ENCODE results near the gene SCYGR7.
A peak's percentile ranks its signal among the peaks of the same experiment; 100 is the strongest.
"Not testable (repeated sequence)": the region's sequence is repeated elsewhere in the genome, so short reads cannot be mapped to it uniquely, and the experiment has no call there.

Gene SCYGR7

GRCh38 chr2:227728035-227728434 lies at the start of gene SCYGR7:
Gene SCYGR7 (plus strand): TSS chr2:227728335. CDS start chr2:227728335, 0 bp downstream.
- DNase-seq (ENCODE audit: low read depth): no peak

- no peak for DNase-seq (ENCODE audit: low read depth)
Measured at GRCh38 chr2:227684258-227684657, 43.9 kb upstream of the SCYGR7 start.

- no peak for DNase-seq (ENCODE audit: low read depth)
Measured at GRCh38 chr2:227687189-227687588, 40.9 kb upstream of the SCYGR7 start.

GRCh38 chr2:227696990-227697679 lies 31.0 kb upstream of the SCYGR7 start:
- no peak for DNase-seq (ENCODE audit: low read depth)

GRCh38 chr2:227701556-227701955 lies 26.6 kb upstream of the SCYGR7 start:
- DNase-seq (ENCODE audit: low read depth): no peak

GRCh38 chr2:227703280-227703732 lies 24.8 kb upstream of the SCYGR7 start:
- peak; percentile 56 for DNase-seq (ENCODE audit: low read depth)

- DNase-seq (ENCODE audit: low read depth): peak; percentile 51
Measured at GRCh38 chr2:227703961-227704360, 24.2 kb upstream of the SCYGR7 start.

GRCh38 chr2:227706859-227707258 lies 21.3 kb upstream of the SCYGR7 start:
- DNase-seq (ENCODE audit: low read depth): no peak

- DNase-seq (ENCODE audit: low read depth): no peak
Measured at GRCh38 chr2:227707390-227707789, 20.7 kb upstream of the SCYGR7 start.

GRCh38 chr2:227710986-227711385 lies 17.1 kb upstream of the SCYGR7 start:
- DNase-seq (ENCODE audit: low read depth): no peak

- DNase-seq (ENCODE audit: low read depth): peak; percentile 39
Measured at GRCh38 chr2:227713291-227713690, 14.8 kb upstream of the SCYGR7 start.

- no peak for DNase-seq (ENCODE audit: low read depth)
Measured at GRCh38 chr2:227716501-227716900, 11.6 kb upstream of the SCYGR7 start.

GRCh38 chr2:227717687-227718567 lies 10.2 kb upstream of the SCYGR7 start, which contains the start of gene SLC19A3:
Gene SLC19A3 (minus strand): TSS chr2:227718028. CDS start chr2:227702318, 15,710 bp downstream.
- peak; percentile 91 for DNase-seq (ENCODE audit: low read depth)

GRCh38 chr2:227719641-227720040 lies 8.5 kb upstream of the SCYGR7 start:
- peak; percentile 27 for DNase-seq (ENCODE audit: low read depth)

GRCh38 chr2:227720680-227721079 lies 7.5 kb upstream of the SCYGR7 start:
- peak; percentile 27 for DNase-seq (ENCODE audit: low read depth)

- not testable (repeated sequence) for DNase-seq (ENCODE audit: low read depth)
Measured at GRCh38 chr2:227722821-227723220, 5.3 kb upstream of the SCYGR7 start.

- no peak for DNase-seq (ENCODE audit: low read depth)
Measured at GRCh38 chr2:227724394-227725039, 3.6 kb upstream of the SCYGR7 start, which contains the start of gene SCYGR6. Gene SCYGR6 (minus strand): TSS chr2:227724757. CDS start chr2:227724757, 0 bp downstream.

- DNase-seq (ENCODE audit: low read depth): no peak
Measured at GRCh38 chr2:227739351-227739750, 11.2 kb downstream of the SCYGR7 start.

- DNase-seq (ENCODE audit: low read depth): not testable (repeated sequence)
Measured at GRCh38 chr2:227740705-227741104, 12.6 kb downstream of the SCYGR7 start.

- DNase-seq (ENCODE audit: low read depth): no peak
Measured at GRCh38 chr2:227745594-227745993, 17.5 kb downstream of the SCYGR7 start, which contains the start of gene SCYGR8. Gene SCYGR8 (plus strand): TSS chr2:227745894. CDS start chr2:227745894, 0 bp downstream.

- DNase-seq (ENCODE audit: low read depth): no peak
Measured at GRCh38 chr2:227748079-227748478, 19.9 kb downstream of the SCYGR7 start.

GRCh38 chr2:227756261-227756660 lies 28.1 kb downstream of the SCYGR7 start:
- DNase-seq (ENCODE audit: low read depth): not testable (repeated sequence)

Measured in amniotic epithelial cell (primary cell).